DMS53 (cell line): ENCODE results near the gene FOXK2.

Experiments
- DNase-seq: peaks from one replicate; lab custom pipeline; 2025; lab: John Stamatoyannopoulos, UW

The FOXK2 gene

DNA sequence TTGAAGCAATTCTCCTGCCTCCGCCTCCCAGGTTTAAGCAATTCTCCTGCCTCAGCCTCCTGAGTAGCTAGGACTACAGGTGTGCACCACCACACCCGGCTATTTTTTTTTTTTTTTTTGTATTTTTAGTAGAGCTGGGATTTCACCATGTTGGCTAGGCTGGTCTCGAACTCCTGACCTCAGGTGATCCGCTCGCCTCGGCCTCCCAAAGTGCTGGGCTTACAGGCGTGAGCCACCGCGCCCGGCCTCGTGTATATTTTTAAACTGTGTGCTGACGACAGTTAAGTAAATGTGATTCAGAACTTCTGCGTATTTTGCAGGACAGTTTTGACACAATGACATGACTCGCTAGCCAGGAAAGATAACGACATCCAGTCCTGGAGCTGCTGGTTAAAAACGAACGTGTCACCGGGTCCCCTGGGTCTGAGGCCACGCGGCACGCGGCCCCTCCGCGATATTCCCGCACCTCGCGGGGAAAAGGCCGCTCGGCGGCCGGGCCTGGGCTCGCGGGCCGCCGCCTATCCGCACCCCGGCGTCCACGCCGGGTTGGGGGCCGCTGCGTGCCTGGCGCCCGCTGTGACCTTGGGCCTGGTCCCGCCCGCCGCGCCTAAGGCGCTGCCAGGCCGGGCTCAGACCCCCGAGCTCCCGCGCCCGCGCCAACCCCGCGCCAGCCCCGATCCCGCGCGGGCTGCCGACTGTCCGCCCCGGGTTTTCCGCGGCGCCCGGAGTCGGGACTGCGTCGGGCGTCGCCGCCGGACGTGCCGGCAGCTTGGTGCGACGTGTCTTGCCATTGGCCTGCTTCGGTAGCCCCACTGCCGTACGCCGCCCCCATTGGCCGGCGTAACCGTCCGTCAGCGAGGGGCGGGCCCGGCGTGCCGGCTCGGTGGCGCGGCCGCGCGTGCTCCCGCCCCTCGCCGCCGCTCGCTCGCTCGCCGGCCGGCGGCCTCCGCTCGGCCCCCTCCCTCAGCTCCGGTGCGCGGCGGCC is at the start of gene FOXK2:
Gene FOXK2 (plus strand): TSS at position 907 of the 985 bp plus-strand sequence. CDS start 157 bp downstream, outside the sequence.
- DNase-seq: peak; percentile 98

DNA sequence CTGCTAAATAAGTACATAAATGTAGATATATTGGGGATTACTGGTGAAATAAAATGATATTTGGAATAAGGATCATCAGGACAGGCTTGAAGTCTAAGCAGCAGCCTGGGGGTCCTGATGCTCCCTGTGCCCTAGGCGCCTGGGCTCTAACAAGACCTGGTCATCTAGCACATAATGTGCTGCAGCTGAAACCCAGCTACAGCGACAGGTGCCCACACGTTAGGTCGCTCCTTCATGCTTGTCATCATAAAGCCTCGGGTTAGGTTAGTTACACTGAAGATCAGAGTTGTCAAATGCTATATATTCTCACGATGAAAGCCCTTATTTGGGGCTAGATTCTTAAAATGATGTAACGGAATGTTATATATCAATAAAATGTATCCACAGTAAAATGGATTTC is 49.5 kb upstream of the FOXK2 start:
- DNase-seq: no peak

DNA sequence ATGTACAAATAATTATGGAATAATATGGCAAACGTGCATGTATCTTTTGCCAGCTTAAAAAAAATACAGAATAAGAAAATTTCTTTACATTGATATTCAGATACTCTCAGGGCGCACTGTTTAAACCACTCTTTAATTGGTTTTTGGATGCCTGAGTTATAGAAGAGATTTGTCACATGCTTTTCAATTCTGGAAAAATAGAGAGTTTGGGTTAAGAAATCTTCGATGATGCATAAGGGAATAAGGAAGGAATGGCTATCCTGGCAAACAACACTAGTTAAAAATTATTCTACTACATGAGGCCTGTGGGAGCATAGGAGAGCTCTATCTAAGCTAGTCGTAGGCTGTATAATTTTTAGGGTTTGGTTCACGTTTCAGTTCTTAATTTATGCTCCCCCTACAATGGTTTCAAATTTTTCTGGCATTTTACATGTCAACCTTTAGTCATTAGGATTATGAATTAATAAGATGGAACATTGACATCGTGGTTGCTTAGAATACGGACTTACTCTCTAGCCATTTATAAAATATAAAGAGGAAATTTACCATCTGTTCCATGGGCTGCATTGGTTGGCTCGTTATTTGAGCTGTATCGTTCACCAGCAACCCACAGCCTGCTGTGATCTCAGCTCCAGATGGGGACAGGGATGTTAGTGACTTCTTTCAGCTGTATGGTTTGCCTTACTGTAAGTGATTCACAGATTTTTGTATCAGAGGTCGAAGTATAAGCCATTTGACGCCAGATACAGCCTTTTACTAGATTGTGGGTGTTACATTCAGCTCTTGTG is 45.1 kb upstream of the FOXK2 start:
- DNase-seq: no peak

DNA sequence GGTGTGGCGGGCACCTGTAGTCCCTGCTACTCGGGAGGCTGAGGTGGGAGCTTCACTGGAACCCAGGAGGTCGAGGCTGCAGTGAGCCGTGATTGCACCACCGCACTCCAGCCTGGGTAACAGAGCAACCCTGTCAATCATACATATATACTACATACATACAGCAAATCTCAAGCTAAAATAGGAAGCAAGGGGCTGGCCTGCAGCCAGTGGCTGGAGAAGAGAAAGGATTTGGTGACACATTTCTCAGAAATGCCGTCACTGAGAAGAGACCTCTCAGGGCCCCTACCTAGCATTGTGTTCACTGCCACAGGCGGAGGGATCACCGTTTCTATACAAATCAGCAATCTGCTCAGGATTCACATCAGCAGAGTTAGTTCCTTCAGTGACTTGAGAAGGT is 44.1 kb upstream of the FOXK2 start:
- no peak for DNase-seq

DNA sequence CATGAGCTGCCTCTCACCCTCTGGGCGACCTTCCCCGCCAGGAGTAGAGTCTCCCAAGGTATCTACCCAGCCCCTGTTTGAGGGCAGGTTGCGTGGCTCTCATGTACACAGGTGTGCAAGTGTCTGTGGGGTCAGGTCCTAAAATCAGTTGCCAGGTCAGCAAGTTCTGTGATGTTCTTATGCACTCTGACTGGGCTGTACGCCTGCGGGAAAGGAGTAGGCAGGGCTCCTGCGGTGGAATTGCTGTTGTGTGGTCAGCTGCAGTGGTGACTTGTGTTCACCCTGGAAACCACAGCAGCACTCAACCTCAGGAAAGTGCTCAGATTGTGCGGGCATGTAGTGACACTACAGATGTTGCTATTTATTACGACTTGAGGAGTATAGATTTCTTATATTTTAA is 41.6 kb upstream of the FOXK2 start:
- no peak for DNase-seq

DNA sequence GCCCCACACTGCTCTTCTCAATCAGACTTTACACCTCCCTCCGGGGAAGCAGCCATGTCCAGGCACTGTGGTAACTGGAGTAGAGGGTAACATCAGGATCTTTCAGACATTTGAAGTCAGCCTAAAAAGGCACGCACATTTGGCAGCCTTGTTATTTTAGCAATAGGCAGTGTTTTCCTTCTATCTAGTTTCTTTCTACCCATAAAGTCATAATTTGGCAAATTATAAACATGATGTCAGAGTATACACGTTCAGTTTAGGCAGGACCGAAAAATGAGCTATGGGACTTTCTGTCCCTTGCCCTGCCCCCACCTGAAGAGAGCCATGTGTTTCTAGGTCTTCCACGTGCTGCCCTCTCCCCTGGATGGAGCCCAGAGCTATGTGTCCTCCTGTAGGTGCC is 39.9 kb upstream of the FOXK2 start:
- no peak for DNase-seq

DNA sequence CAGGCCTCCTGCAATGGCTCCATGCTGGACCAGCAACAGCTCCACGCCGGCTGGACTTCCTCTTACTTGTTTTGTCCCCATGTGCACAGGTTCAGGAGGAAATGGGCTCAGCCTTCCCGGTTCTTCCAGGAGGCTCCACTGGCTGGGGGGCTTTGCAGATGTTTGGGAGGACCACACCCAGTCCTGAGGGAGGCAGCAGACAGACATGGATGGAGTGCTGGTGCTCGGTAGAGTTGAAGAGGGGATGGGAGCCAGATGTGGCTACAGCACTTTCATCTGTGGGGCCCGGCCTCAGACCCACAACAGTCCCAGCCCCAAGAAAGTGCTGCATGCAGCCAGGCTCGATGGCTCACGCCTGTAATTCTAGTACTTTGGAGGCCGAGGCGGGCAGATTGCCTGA is 39.2 kb upstream of the FOXK2 start:
- DNase-seq: no peak

DNA sequence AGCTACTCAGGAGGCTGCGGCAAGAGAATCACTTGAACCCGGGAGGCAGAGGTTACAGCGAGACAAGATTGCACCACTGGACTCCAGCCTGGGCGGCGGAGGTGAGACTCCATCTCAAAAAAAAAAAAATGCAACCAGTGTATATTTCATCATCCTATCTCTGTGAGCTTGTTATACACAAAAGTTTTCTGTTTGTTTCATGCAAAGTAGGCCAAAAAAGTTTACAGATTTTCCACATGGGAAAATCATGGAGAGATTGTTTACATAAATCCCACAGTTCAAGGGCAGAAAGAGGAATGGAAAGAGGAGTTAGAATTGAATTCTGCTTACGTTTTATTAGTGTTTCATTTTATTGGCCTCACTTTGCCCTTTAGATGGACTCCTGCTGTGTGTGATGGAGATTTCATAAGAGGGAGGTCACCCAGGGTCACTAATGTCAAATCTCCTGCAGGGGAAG is 36.3 kb upstream of the FOXK2 start:
- DNase-seq: no peak

DNA sequence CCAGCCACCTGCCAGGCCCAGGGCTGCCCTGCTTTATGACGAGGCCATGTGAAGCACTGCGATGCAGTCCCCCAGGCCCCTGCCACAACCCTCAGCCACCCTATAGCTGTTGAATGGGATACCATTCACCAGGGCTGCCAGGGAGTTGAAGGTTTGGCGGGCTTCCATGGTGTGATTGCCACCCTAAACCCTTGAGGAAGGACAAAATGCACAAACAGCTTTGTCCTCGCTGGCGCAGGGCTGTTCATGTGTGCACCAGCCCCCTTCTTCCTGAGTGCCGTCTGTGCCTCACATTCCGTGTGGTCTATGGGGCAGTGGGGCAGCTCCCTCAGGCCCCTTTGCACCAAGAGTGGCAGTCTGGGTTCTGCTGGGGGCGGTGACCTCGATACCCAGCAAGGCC is 35.7 kb upstream of the FOXK2 start:
- DNase-seq: no peak

DNA sequence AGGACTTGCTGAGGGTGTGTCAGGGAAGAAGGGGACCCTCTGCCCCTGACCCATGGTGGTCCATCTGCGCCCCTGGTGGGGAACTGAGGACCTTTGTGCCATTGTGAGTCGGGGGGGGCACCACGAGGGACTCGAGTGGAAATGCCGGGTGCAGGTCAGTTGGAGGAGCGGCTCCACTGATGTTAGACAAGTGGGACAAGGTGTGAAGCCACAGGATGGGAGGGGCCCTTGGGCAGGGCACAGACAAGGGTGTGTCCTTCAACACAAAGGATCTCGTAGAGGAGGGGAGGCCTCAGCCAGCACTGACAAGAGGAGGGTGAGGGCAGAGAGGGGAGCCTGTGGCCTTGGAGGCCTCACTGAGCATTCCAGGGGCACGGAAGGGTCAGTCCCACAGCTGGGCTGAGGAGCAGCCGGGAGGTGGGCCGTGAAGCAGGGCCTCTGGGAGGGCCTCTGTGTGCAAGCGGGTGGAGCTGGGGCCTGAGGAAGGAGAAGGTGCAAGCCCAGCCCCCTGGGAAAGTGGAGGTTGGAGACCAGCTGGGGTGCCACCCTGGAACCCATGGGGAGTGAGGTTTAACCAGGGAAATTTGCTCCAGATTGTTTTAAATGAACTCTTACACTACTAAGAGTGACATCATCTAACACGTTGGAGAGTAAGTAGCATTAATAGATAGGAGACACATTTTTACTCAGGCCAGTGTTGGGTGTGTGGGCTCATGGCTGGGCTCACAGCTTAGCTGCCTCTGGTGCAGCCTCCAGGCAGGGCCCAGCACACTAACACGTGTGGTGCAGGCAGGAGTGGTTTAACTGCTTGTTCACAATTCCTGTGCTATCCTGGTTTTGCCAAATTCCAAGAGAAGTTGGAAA is 33.1 kb upstream of the FOXK2 start:
- DNase-seq: no peak

DNA sequence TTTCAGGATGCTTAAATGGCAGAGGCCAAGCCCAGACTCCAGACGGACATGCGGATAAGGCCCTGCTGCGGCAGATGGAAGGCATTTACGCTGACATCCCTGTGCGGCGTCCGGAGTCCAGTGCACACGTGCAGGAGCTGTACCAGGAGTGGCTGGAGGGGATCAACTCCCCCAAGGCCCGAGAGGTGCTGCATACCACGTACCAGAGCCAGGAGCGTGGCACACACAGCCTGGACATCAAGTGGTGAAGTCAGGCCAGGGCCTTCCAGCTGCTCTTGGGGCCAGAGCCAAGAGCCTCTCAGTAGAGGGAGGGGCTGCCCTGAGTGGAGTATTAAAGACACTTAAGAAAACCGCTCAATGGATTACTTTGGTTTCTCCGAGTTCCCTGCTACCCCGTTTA is 31.6 kb upstream of the FOXK2 start:
- no peak for DNase-seq

DNA sequence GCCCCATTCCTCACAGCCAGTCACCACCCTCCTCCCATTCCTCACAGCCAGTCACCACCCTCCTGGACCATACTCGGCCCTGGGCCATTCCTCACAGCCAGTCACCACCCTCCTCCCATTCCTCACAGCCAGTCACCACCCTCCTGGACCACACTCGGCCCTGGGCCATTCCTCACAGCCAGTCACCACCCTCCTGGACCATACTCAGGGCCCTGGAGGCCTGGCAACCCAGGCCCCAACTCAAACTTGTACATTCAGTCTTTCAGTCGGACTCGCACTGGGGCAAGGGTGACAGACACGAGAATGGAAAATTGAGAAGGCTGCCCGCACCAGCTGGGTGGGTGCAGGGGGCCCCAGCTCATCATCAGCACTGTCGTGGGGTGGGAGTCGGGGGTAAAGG is 30.4 kb upstream of the FOXK2 start:
- no peak for DNase-seq

DNA sequence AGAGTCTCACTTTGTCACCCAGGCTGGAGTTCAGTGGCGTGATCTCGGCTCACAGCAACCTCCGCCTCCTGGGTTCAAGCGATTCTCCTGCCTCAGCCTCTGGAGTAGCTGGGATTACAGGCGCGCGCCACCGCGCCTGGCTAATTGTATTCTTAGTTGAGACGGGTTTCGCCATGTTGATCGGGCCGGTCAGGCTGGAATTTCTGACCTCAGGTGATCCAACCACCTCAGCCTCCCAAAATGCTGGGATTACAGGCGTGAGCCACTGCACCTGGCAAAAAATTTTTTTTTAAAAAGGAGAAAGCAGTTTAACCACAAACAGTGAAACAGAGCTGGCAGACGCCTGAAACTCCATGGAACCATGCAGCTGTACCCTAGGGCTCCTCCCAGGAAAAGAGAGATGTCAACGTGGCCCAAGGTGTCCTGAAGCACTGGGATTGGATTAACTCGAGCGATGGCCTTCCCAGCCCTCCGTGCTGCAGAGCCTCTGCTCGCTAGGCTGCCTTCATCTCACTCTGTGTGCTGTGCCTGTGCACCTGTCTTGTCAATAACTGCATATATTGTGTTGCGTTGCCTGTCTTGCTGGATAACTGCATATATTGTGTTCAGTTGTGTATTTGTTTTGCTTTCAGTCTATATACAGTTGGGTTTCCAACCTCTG is 29.6 kb upstream of the FOXK2 start:
- DNase-seq: peak; percentile 92

DNA sequence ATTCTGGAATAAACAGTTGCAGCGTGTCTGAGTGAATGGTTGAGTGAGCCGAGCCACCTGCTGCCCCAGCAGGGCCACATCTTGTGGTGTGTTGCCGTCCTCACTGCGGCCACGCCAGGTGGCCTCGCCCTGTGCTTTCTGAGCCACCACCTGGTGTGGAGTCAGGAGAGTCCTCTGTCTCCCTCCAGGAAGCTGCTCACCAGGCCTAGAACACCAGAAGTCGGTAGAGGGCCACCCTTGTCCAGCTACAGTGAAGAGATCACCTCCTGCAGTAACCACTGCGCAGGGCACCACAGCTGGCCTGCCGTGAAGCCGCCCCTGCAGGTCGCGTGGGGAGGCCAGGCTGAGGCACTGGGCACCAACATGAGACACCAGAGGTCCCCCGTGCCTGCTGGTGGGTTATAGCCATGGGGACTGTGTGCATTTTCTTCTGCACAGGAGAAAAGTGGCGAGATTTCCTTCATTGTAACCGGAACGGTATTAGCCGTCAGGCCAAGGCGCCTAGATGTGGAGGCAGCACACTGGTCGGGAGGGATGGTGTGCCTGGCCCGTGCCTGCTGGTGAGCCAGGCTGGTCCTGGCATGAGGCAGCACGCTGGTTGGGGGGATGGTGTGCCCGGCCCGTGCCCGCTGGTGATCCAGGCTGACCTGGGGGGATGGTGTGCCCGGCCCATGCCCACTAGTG is 28.9 kb upstream of the FOXK2 start:
- DNase-seq: peak; percentile 95

DNA sequence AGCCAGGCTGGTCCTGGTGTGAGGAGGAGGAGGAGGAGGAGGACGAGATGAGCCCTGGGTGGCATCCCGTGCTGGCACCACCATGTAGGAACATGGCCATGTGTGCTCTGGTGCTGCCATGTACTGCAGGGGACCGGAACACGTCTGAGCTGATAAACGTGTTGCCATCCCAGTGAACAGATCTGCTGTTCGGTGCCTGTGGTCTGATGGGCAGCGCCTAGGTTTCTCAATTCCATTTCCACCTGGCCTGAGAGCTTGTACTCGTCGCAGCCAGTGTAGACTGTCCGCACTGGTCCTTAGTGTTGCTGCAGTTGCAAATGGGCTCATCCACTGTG is 28.4 kb upstream of the FOXK2 start:
- no peak for DNase-seq

DNA sequence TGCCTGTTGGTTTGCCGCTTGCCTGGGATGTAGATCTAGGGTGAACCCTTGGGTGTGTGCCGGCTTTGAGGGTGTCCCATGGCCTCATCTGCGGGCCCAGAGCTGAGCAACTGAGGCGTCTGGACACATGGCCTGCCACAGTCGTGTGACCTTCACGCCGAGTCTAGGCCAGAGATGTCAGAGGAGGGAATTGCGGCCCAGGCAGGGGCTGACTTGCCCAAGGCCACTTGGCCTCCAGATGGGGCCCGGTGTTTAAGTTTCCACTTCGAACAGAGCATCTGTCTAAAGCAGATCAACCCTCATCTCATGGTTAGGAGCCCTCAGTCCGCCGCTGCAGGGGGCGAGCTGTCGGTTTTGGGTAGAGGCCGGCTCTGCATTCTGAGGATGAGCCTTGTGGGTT is 28.0 kb upstream of the FOXK2 start:
- no peak for DNase-seq

DNA sequence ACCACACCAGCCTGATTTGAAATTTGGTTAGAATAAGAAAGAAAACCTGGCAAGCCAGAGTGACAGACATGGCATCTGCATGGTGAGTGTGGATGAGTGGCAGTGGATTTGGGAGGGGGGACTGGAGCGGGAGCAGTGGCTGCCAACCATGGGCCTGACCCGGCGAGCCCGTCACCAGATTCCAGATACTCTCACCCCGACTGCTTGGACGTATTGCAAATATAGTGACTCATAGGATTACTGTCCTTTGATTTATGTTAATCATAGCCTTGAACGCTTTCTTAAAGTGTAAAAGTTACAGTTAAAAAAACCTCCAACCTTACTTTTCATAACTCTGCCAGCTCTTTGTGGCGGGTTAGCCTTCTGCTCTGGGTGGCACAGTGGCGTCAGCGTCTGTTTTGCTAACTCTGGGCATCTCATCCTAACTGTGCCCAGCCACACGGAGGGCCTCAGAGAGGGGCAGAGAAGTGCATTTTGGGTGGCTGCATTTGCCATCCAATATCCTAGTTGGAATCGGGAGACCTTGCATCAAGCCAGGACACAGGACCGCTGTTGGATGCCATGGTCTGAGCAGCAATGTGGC is 26.8 kb upstream of the FOXK2 start:
- DNase-seq: no peak

DNA sequence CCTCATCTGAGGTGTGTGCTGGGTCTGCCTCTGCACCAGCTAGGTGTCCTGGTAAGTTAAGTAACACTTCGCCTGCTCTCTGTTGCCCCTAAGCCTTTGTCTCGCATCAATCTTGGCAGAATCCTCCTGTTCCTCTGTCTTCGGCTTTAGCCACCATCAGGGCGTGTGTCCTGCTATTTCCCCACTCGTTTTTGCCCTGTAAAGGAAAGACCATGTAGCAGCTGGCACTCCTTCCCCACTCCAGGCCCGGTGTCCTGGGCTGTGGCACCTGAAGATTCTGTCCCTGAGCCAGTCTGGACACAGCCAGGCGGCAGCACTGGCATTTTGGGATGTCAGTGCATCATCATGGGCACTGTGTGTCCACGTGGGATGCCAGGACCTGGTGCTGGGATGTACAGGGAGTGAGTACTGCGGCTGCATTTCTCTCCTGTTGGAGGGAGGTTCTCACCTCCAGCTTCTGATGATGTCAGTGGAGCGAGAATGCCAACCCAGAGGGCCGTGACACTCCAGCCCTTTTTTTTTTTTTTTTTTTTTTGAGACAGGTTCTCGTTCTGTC is 26.2 kb upstream of the FOXK2 start:
- peak; percentile 55 for DNase-seq

DNA sequence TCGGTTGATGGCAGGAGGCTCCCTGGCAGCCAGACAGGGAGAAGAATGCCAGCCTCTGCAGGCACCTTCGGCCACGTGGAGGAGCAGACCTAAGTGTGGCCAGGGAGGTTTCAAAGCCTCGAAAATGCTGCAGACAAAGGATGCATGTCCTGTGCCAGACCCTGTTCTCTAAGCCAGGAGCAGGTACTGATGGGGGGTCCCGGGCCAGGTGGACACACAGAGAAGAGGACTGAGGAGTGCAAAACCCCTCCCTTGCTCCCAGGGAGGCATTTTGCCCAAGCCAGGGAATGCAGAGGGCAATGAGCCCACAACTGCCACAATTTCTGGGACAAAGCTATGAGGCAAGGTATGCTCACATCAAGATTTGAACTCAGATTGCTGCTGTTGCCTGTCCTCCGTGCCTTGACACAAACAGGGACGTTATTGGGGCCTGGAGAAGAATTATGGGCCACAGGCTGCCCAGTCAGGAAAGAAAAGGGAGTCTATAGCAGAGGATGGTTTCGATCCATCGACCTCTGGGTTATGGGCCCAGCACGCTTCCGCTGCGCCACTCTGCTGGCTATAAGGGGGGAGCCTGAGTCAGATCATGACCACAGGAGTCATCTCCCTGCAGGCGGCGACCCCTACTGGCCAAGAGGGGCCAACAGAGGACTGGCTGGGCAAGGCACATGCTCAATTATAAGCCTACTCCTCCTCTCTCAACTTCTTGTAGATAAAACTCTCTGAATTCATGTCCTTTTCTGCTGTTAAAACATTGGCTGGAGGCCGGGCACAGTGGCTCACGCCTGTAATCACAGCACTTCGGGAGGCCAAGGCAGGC is 25.1 kb upstream of the FOXK2 start:
- DNase-seq: peak; percentile 95
